Measurements from ENCODE around the gene RAC3.

The RAC3 gene

DNA sequence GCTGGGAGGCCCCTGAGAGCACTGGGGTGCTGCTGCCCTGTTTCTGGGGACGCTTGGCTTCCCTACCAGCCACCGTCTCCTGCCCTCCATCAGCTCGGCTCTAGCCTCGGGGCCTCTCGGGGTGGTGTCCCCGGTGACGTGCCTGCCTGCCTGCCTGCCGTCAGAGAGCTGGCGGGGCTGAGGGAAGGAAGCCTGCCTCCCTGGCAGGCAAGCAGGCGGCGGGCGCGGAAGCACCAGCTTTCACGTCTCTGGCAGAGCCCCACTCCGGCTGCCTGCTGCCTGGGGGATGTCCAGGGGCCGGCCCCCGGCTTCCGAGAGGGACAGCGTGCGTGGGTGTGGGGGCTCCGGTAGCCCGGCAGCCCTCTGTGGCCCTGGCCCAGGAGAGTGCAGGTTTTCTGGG, 18.1 kb upstream of the RAC3 start:
- no peak for DNase-seq (ENCODE audit: low spot score)

DNA sequence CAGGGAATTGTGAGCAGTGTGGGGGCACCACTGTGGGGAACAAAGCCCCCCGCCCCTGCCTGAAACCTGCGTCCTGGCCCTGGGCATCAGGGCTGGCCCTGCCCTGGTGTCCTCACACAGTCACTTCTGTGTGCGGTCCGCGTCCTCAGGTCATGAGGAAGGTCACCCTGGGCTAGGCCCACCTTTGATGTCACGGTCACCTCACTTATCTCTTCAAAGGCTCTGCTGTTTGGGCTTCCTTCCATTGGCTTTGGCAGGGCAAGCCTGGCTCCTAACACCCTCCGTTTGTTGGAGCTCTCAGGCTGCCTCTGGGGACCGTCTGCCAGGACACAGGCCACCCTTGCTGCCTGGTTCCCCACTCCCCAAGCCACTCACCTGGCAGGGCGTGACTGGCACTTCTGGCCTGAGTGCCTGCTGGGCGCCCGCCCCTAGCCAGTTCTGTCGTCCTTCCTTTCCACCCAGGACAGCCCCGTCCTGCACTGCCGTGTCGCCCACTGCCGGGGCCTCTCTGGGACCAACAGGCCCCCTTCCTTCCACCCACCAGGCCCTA, 17.6 kb upstream of the RAC3 start:
- no peak for DNase-seq (ENCODE audit: low spot score)

DNA sequence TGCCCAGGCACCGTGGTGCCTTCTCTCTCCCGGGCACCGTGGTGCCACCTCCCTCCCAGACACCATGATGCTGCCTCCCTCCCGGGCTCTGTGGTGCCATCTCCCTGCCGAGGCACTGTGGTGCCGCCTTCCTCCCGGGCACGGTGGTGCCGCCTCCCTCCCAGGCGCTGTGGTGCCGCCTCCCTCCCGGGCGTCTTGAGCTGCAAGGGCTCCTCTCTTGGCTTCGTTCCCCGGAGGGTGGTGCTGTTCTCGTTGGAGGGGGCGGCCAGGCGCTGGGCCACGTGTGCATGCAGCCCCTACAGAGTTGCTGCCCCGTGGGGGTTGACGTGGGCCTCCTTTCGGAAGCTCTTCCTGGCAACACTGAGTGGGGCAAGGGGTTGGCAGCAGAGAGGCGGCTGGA, 17.0 kb upstream of the RAC3 start:
- no peak for DNase-seq (ENCODE audit: low spot score)

DNA sequence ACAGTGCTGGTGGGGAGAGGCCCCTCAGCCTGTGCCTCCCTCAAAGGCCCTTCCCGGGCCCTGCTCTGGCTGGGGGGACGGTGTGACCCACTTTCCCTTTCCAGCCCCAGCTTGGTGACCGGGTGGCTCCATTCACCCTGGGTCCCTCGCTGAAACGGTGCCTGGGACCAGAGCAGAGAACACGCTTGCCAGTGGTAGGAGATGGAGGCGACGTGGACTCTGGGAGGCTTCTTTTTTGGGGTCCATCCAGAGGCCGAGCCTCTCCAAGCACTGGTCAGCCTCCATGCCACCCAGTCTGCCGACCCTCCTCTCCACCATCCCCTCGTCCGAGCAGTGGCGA, 16.5 kb upstream of the RAC3 start:
- no peak for DNase-seq (ENCODE audit: low spot score)

DNA sequence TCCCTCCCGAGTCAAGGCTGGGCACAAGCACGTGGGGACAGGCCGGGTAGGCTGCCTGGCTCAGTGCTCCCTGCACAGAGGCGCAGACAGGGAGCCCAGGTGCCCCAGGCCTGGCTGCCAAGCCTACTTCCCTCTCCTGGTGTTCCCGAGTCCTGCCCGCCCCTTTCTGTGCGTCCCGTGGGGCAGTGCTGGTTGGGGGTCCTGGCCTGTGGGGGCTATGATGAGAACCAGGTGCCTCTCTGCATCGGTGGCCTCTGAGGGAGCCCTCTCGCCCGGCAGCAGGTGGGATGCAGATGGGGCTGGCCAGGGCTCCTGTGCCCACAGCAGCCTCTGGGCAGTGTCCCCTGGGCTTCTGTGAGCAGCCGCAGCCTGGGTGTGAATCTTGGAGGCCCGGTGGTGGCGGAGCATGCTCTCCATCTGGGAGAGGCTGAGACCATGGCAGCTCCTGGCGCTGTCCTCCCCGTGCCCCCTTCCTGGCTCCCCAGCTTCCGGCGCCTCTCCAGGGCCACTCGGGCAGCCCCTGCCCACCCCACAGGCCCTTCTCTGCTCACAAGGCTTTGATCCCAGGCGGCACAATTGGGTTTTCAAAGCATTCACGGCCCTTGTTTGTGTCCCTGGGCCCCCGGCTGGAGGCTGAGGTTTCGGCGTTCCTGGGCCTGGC, 16.0 kb upstream of the RAC3 start:
- no peak for DNase-seq (ENCODE audit: low spot score)

DNA sequence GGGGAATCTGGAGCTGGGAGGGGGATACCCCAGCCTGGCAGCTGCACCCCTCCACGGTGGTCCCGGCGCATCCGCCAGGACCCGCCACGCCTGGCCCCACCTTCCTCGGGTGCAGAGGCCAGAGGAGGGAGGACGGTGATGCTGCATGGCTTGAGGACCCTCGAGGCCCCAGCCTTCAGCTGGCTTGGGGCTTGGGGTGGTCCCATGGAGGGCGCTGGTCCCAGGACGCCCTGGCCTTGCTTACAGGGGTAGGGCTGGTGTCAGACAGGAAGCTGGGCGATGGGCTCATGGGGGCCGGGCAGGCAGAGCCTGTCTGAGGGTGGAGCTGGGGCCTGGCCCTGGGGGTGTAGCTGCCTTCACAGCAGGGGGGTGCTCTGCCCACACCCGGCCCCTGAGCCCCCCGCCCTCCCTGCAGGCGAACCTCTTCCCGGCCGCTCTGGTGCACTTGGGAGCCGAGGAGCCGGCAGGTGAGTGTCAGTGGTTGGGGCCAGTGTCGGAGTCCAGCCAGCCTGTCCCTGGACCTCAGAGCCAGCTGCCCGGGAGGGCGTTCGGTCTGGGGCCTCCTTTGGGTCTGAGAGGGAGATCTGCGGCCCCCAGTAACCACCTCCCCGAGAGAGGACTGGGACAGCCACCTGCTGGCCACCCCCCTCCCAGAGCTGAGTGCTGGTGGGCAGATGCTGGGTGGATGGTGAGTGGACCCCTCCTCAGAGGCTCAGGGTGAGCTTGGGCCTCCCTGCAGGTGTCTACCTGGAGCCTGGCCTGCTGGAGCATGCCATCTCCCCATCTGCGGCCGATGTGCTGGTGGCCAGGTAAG, 15.2 kb upstream of the RAC3 start:
- no peak for DNase-seq (ENCODE audit: low spot score)

DNA sequence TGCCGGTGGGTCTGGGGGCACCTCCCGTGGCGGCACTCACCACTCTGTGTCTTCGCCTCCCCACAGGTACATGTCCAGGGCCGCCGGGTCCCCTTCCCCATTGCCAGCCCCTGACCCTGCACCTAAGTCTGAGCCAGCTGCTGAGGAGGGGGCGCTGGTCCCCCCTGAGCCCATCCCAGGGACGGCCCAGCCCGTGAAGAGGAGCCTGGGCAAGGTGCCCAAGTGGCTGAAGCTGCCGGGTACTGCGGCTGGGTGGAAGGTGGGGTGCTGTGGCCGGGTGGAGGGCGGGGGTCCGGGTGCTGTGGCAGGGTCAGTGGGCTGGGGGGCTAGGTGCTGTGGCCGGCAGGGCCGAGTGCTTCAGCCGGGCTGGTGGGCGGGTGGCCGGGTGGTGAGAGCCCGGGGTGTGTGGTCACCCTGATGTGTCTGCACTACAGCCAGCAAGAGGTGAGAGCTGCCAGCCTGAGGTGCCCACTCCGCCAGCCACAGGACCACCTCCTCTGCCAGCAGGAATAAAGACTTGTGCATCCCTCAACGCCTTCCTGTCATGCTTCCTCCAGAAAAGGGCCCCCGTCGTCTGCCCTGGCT, 14.5 kb upstream of the RAC3 start:
- DNase-seq (ENCODE audit: low spot score), result no peak

DNA sequence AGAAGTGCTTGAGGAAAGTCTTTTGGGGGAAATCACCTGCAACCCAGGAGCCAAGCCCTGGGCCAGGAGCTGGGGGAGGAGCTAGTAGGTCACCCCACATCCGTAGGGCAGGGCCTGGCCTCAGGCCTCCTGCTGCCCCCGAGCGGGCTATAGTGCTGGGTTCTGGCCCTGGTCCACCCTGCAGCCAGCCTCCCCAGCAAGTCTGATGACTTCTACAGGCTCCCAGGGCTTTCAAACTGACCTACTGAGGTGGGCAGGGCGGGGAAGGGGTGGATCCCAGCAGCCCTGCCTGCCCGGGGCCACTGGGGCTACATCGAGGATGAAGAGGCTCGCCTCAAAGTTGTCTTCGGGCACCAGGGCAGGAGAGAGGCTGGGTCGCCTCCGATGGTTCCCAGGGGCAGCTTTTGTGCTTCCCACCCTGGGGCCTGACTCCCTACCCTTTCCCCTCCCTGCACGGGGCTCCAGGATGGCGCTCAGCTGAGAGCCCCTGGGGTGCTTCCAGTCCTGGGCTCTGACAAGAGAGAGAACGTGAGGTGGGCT, 13.8 kb upstream of the RAC3 start:
- DNase-seq (ENCODE audit: low spot score), result no peak

DNA sequence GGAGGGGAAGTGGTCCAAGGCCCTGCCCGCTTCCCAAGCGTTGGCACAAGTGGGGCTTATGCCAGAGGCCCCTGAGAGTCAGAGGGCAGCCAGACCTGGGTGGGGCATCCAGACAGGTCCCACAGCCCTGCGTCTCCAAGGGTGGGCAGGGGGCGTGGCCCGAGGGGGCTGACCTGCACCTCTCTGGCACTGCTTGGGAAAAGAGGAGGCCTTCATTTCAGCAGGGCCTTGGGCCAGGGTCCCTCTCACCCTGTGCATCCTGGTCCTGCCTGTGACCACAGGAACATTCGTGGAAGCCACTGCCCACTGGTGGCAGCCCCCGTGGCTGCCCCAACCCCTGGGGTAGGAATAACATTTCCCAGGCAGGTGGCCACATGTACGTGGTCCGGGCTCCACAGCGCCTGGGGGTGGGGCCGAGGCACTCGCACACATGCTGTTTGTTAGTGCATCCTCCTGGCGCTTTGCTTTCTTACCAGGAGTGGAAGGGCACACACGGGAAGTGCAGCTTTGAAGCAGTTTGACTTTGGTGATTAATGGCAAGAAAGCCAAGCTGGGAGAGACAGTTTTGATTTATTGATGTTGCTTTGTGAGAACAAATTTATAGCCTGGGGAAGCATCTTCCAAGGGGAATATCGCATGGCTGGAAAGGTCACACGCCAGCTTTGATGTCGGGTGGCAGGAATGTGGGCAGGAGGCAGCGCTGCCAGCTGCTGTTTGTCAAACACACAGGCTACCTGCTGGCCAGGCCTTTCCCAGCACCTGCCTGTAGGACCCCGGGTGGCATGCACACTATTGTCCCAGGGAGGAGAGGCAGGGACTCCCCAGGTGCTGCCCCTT, 13.1 kb upstream of the RAC3 start:
- DNase-seq (ENCODE audit: low spot score), result no peak

DNA sequence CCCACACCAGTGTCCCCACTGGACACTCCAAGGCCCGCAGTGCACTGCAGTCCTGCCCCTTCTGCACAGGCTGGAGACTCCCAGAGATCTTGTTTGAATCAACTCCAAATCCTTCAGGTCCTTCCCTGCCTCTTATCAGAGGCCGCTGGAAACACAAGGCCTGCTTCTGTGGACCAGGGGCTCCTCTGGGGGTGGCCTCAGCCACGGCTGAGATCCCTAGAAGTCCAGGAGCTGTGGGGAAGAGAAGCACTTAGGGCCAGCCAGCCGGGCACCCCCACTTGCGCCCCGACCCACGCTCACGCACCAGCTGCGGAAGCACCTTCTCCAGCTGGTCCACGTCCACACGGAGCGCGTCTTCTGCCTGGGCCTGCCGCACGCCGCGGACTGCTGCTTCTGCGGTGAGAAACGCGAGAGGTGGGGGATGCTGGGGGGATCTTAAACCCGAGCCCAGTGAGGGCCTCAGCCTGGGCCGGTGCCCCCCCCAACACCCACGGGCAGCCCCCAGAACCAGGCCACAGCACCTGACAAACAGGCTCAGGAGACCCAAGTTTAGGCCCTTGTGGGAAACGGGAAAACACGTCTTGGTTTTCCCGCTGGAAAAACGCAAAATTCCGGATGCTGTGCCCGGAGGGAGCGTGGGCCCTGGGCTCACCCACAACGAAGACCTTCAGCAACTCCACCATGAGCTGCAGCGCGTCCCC, 12.3 kb upstream of the RAC3 start:
- DNase-seq (ENCODE audit: low spot score), result no peak

DNA sequence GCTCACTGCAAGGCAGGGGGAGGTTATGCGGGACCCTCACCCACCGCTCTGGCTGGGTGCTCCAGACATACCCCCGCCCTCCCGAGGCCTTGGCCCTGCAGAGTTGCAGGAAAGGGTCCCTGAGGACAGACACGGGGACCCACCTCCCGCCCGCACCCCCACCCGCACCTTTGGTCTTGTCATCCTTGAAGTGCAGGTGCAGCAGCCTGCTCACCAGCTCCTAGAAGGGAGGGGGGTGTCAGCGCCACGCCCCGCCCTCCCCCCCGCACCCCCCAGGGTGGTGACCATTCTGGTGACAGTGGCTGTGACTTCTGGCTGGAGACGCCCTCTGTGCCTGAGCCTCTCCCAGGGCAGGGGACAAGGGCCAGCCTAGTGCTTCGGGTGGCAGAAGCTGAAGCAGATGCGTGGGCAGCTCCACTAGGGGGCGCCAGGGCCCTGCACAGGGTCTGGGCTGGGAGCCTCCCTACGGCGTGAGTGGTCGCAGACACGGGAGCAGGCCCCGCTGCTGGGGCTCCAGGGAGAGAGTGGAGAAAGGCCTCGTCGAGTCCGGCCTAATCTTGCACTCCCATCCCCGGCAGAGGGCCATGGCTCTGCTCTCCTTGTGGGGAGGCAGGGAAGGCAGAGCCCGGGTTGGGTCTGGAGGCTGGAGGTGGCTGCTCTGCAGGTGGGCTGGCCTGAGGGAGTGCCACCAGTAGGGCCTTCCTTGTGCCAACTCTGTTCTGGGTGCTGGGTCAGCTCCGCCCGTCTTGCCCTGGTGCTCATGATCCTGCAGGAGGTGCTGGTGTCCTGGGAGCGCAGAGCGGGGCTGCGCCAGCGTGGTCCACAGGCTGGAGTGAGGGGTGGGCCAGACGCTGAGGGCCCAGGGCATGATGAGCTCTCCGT, 11.5 kb upstream of the RAC3 start:
- DNase-seq (ENCODE audit: low spot score), result no peak

DNA sequence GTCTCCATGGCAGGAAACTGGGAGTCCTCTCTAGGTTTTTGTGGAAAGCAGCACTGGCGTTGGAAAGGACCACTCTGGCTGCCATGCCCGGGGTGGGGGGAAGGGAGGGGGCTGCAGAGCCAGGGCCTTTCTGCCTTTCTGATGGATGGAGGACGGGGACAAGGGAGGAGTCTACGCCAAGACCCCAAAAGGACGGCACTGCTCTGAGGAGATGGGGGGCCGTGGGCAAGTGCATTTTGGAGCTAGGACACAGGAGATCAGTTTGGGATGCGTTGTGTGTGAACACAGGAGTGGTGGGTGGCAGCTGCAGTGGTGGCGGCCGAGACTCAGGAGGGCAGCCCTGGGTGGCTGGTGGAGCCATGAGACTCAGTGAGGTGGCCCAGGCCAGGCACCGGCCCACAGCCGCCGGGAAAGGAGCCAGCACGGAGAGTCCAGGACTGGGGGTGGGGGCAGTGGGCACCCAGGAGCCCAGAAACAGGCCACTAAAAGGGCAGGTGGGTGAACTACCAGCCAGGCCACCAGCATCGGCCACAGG, 10.8 kb upstream of the RAC3 start:
- DNase-seq (ENCODE audit: low spot score), result no peak

DNA sequence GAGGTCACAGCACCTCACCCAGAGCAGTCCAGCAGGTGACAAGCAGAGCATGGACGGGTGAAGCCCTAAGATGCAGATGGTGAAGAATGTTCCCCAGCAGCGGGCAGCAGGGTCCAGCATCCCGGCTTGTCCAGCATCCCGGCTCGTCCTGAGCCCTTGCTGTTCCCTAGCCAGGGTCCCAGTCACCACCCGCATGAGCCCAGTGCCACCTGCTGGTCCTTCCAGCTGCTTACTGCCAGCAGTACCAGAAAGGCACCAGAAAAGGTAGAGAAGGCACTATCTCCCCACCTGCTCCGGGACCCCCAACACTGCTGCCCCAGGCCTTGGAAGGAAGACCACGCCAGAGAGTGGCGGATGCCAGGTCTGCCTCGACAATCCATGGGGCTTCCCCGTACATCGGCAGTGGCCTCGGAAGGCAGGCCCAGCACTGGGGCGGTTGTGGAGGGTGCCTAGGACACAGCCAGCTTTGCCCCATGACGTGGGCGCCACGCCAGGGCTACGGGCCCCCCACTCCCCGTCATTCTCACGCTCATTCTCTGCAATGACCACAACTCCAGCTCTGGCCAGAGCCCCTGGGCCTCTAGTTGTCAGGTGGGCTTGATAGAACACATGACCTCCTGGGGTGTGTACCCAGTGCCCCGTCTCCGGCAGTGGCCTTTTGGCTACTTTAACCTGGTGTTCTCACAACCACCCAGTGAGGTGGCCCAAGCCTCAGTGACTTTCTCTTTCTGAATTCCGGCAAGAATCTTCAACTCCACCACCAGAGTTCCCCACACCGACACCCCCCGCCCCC, 10.2 kb upstream of the RAC3 start:
- DNase-seq (ENCODE audit: low spot score), result no peak

DNA sequence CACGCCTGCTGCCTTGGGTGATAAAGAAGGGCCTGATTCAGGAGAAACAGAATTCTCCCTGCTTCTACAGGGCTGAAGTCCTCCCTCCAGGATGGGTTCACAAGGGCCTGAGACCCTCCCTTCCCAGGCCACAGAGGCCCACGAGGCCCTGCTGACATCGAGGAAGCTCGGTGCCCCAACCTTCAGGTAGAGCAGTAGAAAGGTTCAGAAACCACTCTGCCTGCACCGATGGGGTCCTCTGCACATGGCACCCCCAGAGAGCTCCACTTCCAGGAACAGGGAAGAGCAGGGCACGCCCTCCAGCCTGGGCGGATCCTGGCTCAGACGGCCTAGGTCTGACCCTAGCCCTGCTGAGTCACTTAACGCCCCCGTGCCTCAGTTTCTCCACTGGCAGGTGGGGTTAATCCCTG, 9.6 kb upstream of the RAC3 start:
- no peak for DNase-seq (ENCODE audit: low spot score)

DNA sequence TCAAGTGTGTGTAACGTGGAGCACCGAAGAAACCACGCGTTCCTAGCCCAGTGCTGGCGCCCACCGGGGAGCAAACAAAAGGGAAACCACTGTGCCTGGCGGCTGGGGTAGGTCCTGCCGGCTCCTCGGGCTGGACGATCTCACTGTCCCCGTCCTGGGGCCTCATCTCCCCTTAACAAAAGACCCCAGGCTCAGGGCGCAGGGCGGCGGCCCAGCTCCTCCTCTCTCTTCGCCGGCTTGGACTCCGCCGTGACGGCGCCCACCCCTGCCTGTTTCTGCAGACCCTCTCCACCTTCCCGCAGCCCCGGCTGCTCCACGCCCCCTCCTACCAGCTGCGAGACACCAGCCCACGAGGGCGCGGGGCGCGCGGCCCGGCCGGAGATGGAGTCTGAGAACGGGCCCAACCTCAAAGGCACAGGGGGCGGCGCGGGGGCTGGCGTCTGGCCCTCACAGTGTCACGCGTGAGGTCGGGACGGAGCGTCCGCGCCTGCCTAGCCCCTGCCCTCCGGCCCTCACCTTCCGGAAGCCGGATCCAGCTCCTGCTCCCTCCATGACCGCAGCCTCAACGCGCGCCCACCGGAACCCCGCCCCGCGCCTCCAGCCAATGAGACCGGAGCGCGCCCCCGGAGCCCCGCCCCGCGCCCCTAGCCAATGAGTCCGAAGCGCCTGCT, 9.0 kb upstream of the RAC3 start, which contains the start of gene CENPX:
Gene CENPX, minus strand, starts transcription at position 569 of the 671 bp plus-strand sequence. Its CDS starts 17 bp downstream, at position 552.
- DNase-seq (ENCODE audit: low spot score), result no peak

DNA sequence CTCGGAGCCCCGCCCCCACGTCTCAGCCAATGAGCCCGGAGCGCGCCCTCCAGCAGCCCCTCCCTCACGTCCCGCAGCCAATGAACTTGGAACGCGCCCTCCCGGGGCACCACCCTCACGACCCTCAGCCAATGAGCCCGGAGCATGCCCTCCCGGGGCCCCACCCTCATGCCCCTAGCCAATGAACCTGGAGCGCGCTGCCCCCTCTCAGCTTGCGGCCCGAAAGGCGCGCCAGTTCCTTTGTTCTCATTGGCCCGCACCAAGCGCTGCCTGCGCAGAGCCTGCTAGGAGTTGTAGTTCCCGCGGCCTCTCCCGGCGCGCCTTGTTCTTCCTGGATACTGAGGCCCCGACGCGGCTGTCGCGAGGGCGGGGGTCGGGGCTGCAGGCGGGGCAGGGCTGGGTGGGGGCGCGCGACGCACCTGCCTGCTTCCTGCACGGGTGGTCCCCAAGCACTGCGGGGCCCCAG, 8.5 kb upstream of the RAC3 start, which contains the start of gene LRRC45:
Gene LRRC45, plus strand, starts transcription at position 325 of the 466 bp plus-strand sequence. CDS start 339 bp downstream, outside the sequence.
- peak; percentile 100 for DNase-seq (ENCODE audit: low spot score)

DNA sequence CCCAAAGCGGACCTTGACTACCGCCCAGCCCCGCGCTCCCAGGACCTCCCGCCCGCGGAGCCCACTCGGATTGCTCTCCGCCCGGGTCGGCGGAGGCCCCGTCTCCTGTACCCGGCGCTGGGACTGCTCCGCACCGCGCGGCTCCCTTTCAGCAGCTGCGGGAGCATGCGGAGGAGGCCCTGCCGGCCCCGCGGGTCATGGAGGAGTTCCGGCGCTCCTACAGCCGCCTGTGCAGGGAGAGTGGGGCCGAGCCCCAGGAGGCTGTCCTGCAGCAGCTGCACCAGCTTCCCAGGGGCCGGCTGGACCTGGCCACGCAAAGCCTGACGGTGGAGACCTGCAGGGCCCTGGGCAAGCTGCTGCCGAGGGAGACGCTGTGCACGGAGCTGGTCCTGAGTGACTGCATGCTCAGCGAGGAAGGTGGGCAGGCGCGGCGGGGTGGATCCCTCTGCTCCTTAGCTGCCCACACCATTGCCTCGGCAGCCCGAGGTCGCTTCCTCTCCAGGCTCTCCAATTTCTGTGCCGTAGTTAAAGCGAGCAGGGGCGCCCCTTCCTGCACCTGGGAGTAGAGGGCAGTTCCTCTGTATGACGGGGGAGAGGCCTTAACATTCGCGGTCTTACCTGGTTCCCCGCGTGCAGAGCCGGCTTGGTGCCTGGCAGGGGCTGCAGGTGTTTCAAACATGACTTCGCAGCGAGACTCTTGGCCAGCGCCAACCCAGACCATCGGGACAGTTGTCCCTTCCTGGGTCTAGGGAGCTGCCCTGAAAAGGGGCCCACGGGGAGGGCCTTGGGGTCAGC, 7.8 kb upstream of the RAC3 start:
- DNase-seq (ENCODE audit: low spot score), result no peak

Data from left forelimb (tissue), 1 donor.